ENCODE measurements around the gene GDAP2. TPM values are rescaled to one million over a fixed set of nuclear protein-coding genes. Genes with fewer than 3 reads are reported as not detected.

GDAP2 gene
- total RNA-seq (2012; rRNA removed), result 26.7 and 27.1 TPM in 2 replicates
- 5.4 and 6.0 TPM in 2 replicates for polyA plus RNA-seq (2012; rRNA removed)
- 1.0 and 1.3 TPM in 2 replicates for polyA plus RNA-seq (2012; cell fraction: cytosol; rRNA removed)
- 0.49 and 4.0 TPM in 2 replicates for polyA plus RNA-seq (2012; cell fraction: nucleus; rRNA removed; ENCODE audit: low replicate concordance)
- Bru-seq, nascent RNA, result percentile 80 among the genes with signal in this experiment
- BruChase-seq, experiment 1, labeled RNA remaining after a 6-hour chase, result percentile 80 among the genes with signal in this experiment
- BruChase-seq, experiment 2, labeled RNA remaining after a 2-hour chase, result percentile 83 among the genes with signal in this experiment
- long read RNA-seq, full-length matches to known transcripts, result 8 of 11 reads
- long read RNA-seq, partial matches to known transcripts, result 1 of 11 reads
- long read RNA-seq, other reads (novel, unspliced or antisense), result 2 of 11 reads

- in situ Hi-C loops (cut with MboI; ENCODE audit: low sequenced_read_pairs), result no loop called here
- Histone ChIP-seq H4K5ac (ENCODE audit: low read depth, low read length) (peak within 1 kb of the TSS; percentile 31), H2BK20ac (ENCODE audit: low read depth, low read length) (no peak within 1 kb of the TSS), H3K27ac (ENCODE audit: insufficient read depth, low read length) (peak within 1 kb of the TSS; percentile 79), H3K56ac (ENCODE audit: extremely low read depth, insufficient read depth, low read length) (peak within 1 kb of the TSS; percentile 61), H2AFZ (replicated peaks; ENCODE audit: low read length, poor library complexity) (peak within 1 kb of the TSS; percentile 99), H3K79me1 (ENCODE audit: low read depth in 1 of 2, low read length in 2 of 2) (peaks cover 18 to 71% of the 10 kb centered on the region in 2 experiments), H2BK5ac (ENCODE audit: low read depth, low read length, poor library complexity, severe bottlenecking) (peak within 1 kb of the TSS; percentile 31), H3K4me2 (ENCODE audit: low read depth, low read length) (peak within 1 kb of the TSS; percentile 96), H3K4ac (ENCODE audit: low read depth, low read length) (peak within 1 kb of the TSS; percentile 69), H3K23ac (ENCODE audit: low read depth, low read length) (peak within 1 kb of the TSS; percentile 78), H3K4me1 (ENCODE audit: control insufficient read depth, insufficient read depth, low read length) (0 out of 2 replicates have a peak, but pooled peaks cover 3% of the 10 kb centered on the region), H3K27me3 (ENCODE audit: control insufficient read depth, insufficient read depth, low read length) (no peaks in the 10 kb centered on the region), H3K36me3 (ENCODE audit: control insufficient read depth, insufficient read depth, low read length) (peaks cover 4% of the 10 kb centered on the region), H2BK120ac (ENCODE audit: low read depth, low read length) (peak within 1 kb of the TSS; percentile 62), H4K8ac (ENCODE audit: low read depth in 2 of 2, low read length in 2 of 2) (peak within 1 kb of the TSS; percentile 71 to 90), H2AK9ac (replicated peaks; ENCODE audit: low read depth, low read length, poor library complexity) (peak within 1 kb of the TSS; percentile 94), H3K9me3 (ENCODE audit: control insufficient read depth, insufficient read depth, low read length) (no peaks in the 10 kb centered on the region), H3K4me3 (ENCODE audit: insufficient read depth, low read depth, low read length) (peak within 1 kb of the TSS; percentile 89), H3K18ac (ENCODE audit: low read depth, low read length) (no peak within 1 kb of the TSS), H4K20me1 (ENCODE audit: insufficient read depth, low read length) (peaks cover 8% of the 10 kb centered on the region; the same call in 1 of the 2 replicates), H2BK15ac (ENCODE audit: low read depth, low read length) (no peak within 1 kb of the TSS), H3K9me1 (ENCODE audit: insufficient read depth, low read length) (peaks cover 3% of the 10 kb centered on the region), H3K9ac (ENCODE audit: low read depth, low read length) (peak within 1 kb of the TSS; percentile 98), H3K14ac (replicated peaks; ENCODE audit: low read depth, low read length) (peak within 1 kb of the TSS; percentile 65), H4K91ac (ENCODE audit: insufficient read depth, low read depth, low read length) (peak within 1 kb of the TSS; percentile 65), H2AK5ac (ENCODE audit: low read depth, low read length) (peak within 1 kb of the TSS; percentile 95)
- dilution Hi-C loops (cut with HindIII; ENCODE audit: low sequenced_read_pairs, unreplicated experiment), result no loop called here
- TF ChIP-seq CEBPB (IDR thresholded peaks at IDR 0.05; ENCODE audit: low read depth, low read length), result no peak
- peak; percentile 98 for TF ChIP-seq MXI1 (IDR thresholded peaks at IDR 0.05; ENCODE audit: borderline replicate concordance, low read depth, low read length)
- TF ChIP-seq POLR2A (IDR thresholded peaks at IDR 0.05; ENCODE audit: low read depth, low read length), result 0 out of 2 replicates have a peak, but pooled peaks have one; percentile 49
- TF ChIP-seq USF2 (IDR thresholded peaks at IDR 0.05; ENCODE audit: low read depth, low read length), result peak; percentile 33; the same call in 1 of the 2 replicates
- intact Hi-C loops (cut with micrococcal nuclease), result loop anchor here (1.0 to 10.0 kb wide), 3 partner anchors 59 to 1783 kb away; partner anchors contain the start of genes PHGDH and TTF2
- POLR2A ChIA-PET (ENCODE audit: unreplicated experiment), result no interaction called here
- peak; percentile 89 for ATAC-seq (ENCODE audit: low read depth)
- CTCF ChIA-PET, result interaction anchor here (1.4 to 1.6 kb wide), 2 partner anchors 18 to 19 kb away, joined by 3 read pairs; no protein-coding TSS in a partner anchor
- DNase-seq, result peak; percentile 96
- no TSS peak for BruUV-seq (replicated peaks)
- 0% methylated on average over 23 of the region's 64 CpGs; no CpG with 5 or more reads in 1 of the 2 experiments for WGBS, 2 experiments (ENCODE audit: extremely low coverage in 2 of 2, insufficient read length in 1 of 2)
Observed at GRCh38 chr1:117929343-117930172, at the start of gene GDAP2, which contains the start of gene WDR3. TSS of gene GDAP2 (minus strand) at chr1:117929621. CDS start at chr1:117920357, 9,264 bp downstream. TSS of gene WDR3 (plus strand) at chr1:117929739. CDS start at chr1:117933320, 3,581 bp downstream.
